Renal cortex interstitium (tissue), 11 donors: ENCODE data around the gene ZNF516. TPM values are rescaled to one million over a fixed set of nuclear protein-coding genes. Genes with fewer than 3 reads are reported as not detected.

Source experiments
- DNase-seq, 11 donors: peaks; one replicate each; pipeline ENCODE4 v3.0.0-alpha.2; 2013; ENCODE audit warnings: low read depth in 9 of 11, low spot score in 4 of 11; ENCODE audit errors: extremely low read depth in 1 of 11
- polyA plus RNA-seq, 3 donors: library from polyadenylated mRNA; unstranded; fragments of 120-200 nt; gene quantifications; one replicate each; pipeline ENCODE4 v1.2.1, GENCODE V29; 2013; ENCODE audit not compliant: insufficient read length in 3 of 3

ZNF516 gene
- polyA plus RNA-seq, 3 donors: 43.8 to 52.2 (median 46.7) TPM

DNA sequence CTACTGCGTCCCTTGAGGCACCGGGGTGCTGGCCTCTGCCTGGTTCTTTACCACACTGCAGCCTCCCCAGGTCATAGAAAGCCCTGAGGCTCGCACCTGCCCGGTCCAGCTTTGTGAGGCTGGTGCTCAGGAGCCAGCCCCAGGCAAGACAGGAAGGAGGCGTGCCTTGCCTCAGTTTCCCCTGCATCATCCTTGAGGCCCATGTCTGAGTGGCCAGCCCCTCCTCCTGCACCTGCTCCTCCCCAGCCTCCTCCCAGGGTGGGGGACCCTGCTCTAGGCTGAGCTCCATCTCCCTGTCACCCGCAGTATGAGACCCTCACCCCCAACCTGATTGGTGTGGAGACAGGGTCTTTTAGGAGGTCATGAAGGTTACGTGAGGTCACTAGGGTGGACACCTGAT is 147.7 kb downstream of the ZNF516 start:
- no peak for DNase-seq

DNA sequence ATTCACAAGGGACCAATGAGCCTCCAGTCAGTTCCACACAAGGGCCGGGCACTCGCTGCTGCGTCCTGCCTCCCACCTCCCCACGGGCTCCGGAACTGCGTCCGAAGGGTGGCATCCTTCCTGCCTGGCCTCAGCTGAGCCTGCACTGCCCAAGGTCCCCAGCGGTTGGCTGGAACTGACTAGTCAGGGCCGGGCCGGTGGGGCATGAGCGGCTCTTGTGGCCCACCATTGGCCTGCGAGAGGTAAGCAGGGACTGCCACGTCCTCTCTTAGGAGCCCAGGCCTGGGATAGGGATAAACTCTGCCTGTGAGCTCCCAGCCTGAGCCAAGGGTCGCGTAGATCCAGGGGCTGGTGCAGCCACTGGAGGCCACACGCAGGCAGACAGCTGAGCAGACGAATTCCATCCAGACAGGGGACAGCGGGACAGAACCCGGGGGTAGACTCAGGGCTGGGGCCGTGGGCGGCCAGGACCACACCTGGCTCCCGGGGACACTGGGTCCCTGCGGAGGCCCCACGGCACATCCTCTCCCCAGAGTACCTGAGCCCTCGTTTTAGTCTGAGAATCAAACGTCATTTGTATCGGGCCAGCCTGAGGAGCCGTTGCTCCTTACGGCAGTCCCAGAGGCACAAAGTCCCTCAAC is 148.4 kb downstream of the ZNF516 start:
- DNase-seq: no peak

DNA sequence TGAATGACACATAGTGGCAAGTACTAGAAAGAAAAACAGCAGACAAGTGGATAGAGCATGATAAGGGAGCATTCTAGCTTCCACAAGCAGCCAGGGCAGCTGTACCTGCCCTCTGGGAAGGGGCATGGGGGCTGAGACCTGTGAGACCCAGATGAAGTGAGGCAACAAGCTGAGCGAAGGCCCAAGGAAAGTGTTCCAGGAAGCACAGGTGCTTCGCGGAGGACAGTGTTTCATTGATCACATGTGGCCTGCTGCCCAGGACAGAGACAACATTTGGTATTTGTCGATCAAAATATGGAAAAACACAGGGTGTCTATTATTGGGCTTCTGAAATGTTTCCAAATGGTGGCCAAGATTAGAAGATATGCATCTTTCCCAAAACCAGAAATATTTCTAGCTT is 149.1 kb downstream of the ZNF516 start:
- no peak for DNase-seq

DNA sequence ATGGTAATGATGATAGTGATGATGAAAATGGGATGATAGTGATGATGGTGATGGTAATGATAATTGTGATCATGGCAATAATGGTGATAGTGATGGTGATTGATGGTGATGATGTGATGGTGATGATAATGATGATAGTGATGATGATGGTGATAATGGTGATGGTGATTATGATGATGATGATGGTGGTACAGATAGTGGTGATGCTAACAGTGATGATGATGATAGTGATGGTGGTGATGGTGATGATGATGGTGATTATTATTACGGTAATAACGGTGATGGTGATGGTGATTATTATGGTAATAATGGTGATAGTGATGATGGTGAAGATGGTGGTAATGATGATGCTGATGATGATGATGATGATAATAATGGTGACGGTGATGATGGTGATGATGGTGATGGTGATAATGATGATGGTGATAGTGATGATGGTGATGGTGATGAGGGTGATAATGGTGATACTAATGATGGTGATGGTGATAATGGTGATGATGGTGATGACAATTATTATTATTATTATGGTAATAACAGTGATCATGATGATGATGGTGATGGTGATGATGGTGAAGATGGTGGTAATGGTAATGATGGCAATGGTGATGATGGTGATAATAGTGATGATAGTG is 151.0 kb downstream of the ZNF516 start:
- no peak for DNase-seq

DNA sequence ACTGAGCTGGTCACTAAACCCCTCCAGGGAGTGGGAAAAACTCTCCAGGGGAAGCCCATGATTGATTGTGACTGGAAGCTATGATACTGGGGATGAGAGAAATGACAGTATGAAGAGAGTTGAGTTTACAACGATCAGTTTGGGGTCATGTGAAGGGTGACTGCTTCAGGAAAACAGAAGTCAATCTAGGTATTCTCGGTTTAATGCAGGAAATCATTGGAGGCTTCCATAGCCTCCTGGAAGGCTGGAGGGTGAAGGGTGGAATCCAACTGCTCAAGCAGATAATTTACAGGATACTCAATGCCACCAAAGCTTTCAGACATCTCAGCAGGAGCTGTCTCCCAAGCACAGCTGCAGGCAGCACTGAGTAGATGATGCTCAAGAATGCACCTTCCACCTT is 154.6 kb downstream of the ZNF516 start:
- no peak for DNase-seq

DNA sequence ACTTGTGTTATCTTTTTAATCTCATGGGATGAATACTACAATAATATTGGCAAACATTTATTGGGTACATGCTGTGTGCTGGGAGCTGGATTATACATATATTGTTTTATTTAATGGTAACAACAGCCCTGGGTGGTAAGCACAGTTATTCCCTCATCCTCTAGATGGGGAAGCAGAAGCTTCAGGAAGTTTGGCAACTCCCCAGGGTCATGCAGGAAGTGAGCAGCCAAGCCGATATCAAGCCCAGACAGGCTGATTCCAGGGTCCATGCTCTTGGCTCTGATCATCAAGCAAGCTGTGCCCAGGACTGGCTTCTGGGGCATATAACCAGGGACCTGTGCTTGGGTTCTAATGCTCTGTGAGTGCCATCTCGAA is 155.8 kb downstream of the ZNF516 start:
- no peak for DNase-seq

DNA sequence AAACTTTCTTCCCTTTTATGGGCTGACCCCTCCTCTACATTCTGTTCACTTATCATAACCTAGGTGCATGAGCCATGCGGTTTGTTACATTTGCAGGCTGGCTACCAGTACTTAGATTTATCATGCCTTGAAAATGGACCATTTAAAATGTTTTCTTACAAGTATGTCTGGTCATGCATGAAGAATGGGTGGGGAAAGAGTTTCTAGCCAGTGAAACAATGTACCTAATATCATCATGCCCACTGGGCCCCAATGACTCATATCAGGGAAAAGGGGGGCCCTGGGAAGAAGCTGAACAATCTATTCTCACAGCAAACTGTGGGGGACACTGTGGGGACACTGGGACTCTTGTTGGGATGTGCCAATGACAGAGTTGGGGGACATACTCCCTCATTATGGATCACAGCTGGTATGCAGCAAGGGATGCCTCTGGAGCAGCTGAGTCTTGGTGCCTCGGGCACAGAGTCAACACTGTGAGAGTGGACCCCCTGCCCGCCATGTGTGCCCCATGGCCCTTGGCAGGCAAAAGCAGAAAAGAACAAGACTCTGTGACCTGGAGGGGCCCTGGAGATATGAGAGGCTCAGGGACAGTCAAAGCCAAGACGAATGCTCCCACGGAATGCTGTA is 156.3 kb downstream of the ZNF516 start:
- DNase-seq: no peak

DNA sequence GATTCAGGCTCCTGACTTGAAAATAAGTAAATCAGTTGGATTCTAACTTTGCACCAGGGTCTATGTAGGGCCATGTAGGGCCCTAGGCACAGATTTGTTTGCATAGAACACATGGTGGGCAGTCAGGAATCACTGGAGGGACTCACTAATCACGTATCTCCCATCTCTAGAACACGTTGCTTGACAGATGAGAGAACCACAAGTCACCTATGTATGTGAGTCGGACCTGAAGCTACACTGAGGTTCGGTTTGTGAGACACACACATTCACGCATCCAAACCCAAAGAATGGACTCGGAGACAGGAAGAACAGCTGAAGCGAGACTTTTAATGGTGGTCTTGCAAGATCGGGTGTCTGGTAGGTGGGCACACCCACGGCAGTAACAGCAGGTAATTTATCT is 157.0 kb downstream of the ZNF516 start:
- DNase-seq: no peak

DNA sequence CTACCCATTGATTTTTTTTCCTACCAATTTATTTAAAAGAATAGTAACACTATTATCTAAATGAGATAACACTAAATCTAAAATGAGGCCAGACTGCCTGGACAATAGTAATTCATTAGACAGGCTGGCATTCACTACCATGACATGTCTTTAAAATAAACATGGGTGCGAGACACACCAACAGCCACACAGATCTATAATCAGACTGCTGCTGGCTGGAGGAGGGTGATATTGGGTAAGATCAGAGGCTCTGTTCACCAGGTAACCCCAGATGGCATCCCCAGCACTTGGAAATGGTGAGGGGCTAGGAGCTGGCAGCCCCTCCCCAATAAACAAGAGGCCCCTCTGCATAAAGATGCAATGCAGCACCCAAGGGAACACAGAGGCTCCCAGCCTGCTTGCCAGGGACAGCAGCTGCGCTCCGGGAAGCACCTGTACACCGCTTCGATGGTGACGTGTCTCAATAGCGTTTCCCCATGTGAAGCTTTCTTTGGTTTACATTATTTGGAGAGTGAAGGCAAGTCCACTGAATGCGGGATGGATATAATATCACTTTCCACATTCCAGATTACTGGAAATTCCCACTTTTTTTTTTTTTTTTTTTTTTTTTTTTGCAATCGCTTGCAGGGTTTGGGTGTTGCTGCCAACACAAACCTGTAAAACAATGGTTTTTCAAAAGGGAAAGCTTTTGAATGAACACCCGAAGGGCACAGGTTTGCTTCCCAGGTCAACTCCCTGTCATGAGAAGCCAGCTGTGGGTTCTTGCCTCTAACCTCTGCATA is 159.0 kb downstream of the ZNF516 start:
- DNase-seq: no peak

DNA sequence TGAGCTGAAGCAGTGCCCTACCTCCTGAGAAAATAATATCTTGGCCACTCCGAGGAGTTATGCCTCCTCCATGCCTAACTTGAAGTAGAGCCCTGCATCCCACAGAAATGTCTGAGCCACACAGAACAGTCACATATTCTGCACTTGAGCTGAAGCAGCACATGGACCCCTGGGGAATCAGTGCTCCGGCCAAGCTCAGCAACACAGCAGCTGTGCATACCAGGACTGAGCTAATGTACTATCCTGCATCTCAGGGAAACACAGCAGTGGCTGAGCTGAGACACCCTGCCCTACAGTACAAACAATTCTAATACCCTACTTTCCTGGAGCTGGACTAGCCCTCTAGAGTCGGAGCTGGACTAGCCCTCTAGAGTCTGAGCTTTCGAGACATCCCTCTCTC is 166.9 kb downstream of the ZNF516 start:
- no peak for DNase-seq

DNA sequence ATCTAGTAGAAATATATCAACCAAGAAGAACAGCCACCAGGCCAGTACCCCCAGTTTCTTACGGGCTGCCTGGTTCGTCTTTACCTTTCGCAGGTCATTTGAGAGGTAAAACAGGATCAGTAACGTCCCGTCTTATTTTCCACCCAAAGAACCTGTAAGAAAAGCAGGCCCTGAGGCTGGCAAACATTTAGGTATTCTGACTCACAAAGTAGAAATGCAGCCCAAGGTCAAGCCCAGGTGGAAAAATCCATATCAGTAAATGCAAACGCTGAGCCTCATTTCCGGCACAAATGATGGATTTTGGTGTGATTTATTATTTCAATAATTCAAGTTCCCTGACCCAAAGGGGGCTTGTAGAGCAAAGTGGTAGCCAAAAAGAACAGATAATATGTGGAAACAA is 171.2 kb downstream of the ZNF516 start:
- DNase-seq: no peak

DNA sequence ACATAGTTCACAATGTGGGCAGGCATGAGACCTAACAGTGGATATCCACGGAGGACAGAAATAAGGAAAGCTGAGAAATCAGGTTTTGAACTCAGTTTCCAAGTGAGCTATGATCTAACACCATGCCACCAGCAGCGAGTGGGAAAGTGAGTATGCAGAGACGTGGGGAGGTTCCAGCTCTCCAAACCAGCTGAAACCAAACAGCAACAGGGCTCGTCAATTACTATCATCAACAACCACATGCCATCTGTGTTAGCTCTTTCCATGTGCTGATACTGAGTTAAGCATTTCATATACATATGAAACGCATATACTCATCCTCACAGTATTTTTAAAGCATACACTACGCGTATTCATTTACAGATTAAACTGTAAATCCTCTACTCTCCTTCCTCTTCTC is 172.4 kb downstream of the ZNF516 start:
- no peak for DNase-seq

DNA sequence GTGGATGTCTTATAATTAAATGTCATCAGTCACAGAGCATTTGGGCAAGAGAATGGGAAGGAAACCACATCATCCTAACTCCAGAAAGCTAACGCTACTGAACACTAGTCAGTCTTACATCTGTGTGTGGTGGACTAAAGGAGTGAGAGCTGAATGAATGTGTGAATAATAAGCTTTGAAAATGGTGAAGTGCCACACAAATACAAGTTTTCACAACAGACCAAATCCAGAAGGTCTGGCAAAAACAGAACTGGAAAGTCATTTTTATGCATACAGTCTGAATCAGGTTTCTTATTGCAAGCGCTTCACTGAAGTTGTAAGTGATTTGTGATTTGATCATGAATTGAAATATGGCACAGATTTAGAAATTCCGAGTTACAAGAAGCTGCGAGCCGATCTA is 175.7 kb downstream of the ZNF516 start:
- no peak for DNase-seq

DNA sequence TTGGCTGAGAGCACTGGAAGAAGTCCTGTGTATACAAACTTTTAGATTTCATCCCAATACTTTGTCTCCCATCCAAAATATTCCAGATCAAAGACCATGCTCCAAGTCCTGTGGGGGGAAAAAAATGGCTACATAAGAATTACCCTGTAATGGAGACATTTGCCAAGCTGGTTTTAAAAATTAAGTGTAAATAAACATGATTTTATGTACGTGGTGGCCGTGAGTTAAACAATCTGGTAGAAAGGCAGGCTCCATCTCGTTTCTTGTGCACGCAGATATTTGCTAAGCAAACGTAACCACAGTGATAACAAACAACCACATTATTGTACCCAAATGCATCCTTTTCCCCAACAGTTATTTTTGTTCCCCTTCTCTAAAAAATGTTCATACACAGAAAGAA is 176.4 kb downstream of the ZNF516 start:
- DNase-seq: peak in 3 of 11 donors; percentile 7 to 20 (median 15)

DNA sequence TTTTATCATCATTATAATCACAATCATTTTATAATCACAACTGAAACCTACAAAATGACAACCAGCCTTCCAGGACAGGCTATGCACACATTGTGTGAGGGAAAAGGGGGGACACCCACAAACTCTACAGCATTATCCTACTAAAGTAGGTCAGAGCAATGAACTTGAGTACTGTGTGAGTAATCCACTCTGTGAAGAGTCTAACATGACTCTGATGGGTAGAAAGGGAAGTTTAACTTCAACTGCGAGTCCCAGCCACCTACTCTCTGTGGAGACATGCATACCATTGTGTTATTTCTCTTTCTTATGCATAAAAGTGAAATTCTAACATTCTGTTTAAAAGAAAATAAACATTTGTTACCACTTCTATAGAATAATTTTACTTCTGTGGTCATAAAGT is 177.9 kb downstream of the ZNF516 start:
- DNase-seq: no peak

DNA sequence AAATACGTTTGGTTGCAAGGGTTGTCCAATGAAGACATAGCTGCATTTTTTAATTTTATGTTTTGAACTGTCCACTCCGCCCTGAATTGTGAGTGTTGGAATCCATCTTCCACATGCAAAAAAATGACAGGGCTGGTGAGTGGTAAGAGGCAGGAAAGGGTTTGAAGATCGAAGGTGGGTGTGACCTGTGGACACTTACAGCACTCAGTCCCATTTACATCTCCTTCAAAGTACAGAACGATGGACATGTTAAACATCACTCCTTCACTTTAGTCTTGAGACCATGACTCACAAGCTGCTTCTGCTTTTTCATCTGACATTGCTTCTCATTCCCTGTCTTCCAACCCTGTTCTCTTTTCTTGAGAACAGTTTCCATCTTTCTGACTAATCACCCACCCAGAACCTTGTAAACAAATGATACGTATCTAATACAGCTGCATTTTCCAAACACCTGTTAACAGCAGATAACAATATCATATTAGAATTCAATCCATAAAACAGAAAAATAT is 179.3 kb downstream of the ZNF516 start:
- DNase-seq: no peak

DNA sequence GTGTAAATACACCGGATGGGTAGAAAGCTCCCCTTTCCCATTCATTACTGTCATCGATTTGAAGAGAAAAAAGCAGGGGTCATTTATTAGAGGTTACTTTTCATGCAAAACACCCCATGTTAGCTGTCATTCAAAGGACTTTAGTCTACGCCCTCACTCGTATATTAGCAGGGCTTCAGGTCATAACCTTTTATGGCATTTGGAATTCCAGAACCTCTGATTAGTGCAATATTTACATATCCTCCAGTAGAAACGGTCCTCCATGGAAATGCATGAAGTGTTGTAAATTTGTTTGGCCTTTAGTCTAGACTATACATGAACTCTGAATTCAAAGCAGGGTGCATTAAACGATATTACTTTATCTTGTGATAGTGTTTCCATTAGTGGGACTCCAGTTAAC is 180.5 kb downstream of the ZNF516 start:
- DNase-seq: no peak

DNA sequence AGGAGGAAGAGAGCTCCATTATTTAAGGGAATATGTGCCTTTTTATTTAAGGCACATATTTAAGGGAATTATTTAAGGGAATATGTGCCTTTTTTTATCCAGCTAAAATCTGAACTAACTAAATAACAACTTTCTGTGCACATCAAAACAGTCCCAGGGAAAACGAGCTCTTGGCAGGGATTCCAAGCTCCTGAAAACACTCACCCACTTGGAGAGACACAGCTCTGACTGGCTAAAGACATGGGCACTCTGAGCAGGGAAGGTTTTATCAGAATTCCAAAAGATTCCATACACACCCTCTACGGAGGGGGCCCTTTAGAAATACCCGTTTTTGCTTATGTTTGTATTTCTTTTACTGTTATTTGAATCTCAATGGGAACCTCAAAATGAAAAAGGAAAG is 181.0 kb downstream of the ZNF516 start:
- DNase-seq: no peak
